ENCODE results near the gene CEP250. TPM values are rescaled to one million over a fixed set of nuclear protein-coding genes. Genes with fewer than 3 reads are reported as not detected.

The CEP250 gene, protein sequence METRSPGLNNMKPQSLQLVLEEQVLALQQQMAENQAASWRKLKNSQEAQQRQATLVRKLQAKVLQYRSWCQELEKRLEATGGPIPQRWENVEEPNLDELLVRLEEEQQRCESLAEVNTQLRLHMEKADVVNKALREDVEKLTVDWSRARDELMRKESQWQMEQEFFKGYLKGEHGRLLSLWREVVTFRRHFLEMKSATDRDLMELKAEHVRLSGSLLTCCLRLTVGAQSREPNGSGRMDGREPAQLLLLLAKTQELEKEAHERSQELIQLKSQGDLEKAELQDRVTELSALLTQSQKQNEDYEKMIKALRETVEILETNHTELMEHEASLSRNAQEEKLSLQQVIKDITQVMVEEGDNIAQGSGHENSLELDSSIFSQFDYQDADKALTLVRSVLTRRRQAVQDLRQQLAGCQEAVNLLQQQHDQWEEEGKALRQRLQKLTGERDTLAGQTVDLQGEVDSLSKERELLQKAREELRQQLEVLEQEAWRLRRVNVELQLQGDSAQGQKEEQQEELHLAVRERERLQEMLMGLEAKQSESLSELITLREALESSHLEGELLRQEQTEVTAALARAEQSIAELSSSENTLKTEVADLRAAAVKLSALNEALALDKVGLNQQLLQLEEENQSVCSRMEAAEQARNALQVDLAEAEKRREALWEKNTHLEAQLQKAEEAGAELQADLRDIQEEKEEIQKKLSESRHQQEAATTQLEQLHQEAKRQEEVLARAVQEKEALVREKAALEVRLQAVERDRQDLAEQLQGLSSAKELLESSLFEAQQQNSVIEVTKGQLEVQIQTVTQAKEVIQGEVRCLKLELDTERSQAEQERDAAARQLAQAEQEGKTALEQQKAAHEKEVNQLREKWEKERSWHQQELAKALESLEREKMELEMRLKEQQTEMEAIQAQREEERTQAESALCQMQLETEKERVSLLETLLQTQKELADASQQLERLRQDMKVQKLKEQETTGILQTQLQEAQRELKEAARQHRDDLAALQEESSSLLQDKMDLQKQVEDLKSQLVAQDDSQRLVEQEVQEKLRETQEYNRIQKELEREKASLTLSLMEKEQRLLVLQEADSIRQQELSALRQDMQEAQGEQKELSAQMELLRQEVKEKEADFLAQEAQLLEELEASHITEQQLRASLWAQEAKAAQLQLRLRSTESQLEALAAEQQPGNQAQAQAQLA (N-terminal part only)
- total RNA-seq: 69.9 and 74.1 TPM in 2 replicates

DNA sequence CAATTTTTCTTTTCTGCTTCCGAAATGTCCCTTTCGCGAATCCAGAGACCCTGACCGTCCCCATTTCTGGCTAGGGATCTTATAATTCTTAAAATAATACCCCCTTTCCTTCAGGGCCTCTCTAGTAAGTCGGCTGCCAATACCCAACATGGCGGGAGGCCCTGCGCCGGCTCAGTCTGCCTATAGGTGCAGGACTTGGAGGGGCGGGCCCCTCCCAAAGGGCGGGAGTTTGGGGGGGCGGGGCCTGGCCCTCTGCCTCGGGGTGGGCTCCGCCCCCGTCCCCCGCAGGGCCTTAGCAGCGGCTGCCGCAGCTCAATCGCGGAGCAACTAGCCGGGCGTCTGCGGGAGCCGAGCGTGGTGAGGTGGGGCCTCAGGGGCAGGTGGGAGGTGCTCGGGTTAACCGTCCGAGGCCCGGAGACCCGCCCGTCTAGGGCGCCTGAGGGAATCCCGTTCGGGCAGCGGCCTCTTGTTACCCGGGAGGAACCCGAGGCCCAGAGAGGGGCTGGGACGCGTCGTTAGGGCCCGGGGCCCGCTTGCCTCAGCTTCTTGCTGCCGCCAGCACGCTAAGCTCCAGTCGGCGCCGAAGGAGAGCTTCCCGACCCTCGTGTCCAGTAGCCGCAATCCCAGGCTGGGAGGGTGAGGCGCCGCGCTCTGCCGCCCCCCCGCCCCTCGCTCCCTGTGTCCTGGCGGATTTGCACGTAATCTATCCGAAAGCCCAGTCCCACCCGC, at the start of gene CEP250:
CEP250 (plus strand) TSS at position 718 of the 729 bp plus-strand sequence. CDS start 6,770 bp downstream, outside the sequence.
- intact Hi-C loops (cut with micrococcal nuclease): loop anchor here (1.0 to 10.0 kb wide), 17 partner anchors 8 to 1724 kb away; partner anchors contain the start of genes CPNE1, EDEM2, ERGIC3 and MROH8

DNA sequence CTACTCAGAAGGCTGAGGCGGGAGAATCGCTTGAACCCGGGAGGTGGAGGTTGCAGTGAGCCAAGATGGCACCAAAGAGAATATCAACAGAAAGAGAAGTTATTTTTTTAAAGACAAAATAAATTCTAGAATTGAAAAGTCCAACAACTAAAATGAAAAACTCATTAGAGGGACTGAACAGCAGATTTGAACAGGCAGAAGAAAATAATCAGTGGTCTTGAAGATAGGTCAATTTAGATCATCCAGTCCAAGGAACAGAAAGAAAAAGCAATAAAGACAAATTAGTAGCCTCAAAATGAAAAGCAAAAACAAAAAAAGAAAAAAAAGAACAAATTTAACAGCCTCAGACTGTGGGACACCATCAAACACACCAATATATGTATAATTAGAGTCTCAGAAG, 49.6 kb upstream of the CEP250 start:
- intact Hi-C loops (cut with micrococcal nuclease): loop anchor here (1.0 kb wide), 1 partner anchor 309 kb away; no protein-coding TSS in a partner anchor

DNA sequence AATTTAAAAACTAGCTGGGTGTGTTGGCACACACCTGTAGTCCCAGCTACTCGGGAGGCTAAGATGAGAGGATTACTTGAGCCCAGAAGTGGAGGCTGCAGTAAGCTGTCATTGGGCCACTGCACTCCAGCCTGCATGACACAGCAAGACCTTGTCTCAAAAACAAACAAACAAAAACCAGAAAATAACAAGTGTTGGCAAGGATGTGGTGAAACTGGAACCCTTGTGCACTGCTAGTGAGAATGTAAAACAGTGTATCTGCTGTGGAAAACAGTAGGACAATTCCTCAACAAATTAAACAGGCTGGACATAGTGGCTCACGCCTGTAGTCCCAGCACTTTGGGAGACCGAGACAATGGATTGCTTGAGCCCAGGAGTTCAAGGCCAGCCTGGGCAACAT, 47.1 kb upstream of the CEP250 start:
- intact Hi-C loops (cut with micrococcal nuclease): no loop called here

DNA sequence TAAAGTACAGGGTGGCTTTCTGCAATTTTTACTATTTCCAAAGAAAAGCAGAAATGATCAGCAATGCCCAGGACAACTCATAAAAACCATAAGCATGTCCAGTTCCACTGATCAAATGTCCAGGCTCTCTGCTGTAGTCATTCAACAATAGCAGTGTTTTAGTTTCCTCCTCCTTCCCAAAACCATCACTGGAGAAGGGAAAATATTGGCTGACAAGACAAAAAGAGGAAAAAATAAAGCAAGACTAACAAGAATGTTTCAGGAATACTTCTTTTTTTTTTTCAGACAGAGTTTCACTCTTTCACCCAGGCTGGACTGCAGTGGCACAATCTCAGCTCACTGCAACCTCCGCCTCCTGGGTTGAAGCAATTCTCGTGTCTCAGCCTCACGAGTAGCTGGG, 45.9 kb upstream of the CEP250 start:
- intact Hi-C loops (cut with micrococcal nuclease): no loop called here

DNA sequence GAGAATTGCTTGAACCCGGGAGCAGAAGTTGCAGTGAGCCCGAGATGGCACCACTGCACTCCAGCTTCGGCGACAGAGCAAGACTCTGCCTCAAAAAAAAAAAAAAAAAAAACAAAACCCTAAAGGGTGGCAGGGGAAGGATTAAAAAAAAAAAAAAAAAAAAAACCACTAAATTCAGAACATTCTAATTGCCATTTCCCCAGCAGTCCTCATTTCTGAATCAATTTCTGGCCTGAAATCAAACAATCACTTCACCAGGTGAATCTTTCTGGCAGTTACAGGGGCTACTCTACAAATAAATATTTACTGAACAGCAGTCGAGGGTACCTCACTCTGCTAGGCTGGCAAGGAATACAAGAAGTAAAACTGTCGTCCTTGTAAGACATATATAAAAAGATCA, 44.8 kb upstream of the CEP250 start:
- intact Hi-C loops (cut with micrococcal nuclease): loop anchor here (1.0 to 2.0 kb wide), 5 partner anchors 45 to 544 kb away; partner anchors contain the start of genes CEP250, ERGIC3 and SCAND1

DNA sequence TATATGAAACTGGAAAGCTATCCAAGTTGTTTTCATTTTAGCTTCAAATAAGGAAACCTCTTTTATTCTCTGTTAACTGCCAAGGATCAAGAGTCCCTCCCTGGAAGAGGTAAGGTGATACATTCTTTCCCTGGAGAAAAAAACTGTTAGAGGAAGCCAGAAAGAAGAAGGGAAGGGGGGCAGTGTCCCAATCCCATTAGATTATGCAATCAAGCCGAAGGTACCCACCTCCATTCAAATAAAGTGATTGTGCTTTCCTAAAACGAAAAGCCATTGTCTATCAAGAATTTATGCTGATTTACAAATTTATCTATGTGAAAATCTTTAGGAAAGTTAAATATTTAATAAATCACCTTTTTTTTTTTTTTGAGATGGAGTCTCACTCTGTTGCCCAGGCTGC, 34.1 kb upstream of the CEP250 start:
- intact Hi-C loops (cut with micrococcal nuclease): no loop called here

DNA sequence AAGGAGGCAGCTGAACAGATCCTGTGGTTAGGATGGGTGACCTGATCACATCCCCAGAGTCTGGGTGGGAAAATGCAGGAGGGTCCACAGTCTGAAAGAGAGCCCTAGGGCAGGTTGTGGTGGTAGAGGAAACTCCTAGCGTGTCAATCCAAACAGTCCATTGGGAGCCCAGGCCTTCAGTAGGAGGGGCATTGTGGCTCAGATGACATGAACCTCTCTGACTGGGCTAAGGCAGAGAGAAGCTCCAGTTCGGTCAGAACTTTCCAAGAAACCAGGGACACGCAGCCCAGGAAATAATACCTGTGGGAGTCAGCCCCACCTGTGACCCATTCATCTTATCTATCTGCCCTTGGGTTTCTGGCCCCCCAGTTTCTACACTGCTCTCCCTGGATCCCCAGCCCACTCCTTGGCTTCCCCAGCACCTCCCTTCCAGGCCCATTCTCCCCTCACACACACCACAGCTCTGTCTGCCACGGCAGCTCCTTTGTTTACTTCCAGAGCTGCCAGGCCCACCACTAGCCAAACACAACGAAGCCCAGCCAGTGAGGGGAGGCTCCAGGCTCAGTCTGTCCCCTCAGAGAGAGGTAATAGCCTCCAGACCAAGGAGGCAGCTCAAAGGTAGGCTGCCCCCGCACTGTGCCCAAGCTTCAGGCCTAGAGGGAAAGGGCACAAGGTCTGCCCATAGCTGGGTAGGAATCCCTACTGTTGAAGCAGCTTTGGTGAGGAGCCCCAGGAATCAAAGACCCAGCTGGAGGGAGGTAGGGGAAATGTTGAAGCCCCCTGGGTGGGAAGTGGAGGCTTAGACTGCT, 23.6 kb upstream of the CEP250 start:
- intact Hi-C loops (cut with micrococcal nuclease): no loop called here

DNA sequence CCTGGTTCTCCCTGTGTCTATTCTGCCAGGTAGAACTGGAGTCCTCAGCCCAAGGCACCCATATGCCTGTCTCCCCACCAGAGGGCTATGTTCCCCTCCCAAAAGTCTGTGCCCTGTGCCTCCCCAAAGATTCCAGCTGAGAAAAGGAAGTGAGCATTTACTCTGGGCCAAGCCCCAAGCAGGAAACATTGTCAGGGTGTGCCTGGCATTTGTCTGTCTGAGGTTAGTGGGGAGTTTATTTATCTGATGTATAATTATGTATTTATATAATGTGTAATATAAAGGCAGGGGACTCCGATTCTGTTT, 23.0 kb upstream of the CEP250 start:
- intact Hi-C loops (cut with micrococcal nuclease): no loop called here

DNA sequence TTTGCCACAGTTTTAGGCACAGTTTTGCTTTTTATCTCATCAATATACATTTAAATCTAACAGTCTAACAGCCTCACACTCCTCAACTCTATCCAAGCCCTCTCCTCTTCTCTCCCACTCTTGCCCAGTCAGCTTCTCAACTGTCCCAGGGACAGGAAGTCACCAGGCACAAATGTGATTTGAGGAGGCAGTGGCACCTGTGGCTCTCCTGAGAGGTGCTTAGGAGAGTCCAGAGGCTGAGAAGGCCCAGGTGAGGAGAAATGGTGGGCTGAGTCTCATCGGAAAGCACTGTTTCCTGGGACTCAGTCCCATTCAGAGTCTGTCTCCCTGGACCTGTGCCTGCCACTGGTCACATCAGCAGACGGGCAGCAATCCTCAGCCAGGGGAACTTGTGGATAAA, 22.1 kb upstream of the CEP250 start:
- intact Hi-C loops (cut with micrococcal nuclease): no loop called here

DNA sequence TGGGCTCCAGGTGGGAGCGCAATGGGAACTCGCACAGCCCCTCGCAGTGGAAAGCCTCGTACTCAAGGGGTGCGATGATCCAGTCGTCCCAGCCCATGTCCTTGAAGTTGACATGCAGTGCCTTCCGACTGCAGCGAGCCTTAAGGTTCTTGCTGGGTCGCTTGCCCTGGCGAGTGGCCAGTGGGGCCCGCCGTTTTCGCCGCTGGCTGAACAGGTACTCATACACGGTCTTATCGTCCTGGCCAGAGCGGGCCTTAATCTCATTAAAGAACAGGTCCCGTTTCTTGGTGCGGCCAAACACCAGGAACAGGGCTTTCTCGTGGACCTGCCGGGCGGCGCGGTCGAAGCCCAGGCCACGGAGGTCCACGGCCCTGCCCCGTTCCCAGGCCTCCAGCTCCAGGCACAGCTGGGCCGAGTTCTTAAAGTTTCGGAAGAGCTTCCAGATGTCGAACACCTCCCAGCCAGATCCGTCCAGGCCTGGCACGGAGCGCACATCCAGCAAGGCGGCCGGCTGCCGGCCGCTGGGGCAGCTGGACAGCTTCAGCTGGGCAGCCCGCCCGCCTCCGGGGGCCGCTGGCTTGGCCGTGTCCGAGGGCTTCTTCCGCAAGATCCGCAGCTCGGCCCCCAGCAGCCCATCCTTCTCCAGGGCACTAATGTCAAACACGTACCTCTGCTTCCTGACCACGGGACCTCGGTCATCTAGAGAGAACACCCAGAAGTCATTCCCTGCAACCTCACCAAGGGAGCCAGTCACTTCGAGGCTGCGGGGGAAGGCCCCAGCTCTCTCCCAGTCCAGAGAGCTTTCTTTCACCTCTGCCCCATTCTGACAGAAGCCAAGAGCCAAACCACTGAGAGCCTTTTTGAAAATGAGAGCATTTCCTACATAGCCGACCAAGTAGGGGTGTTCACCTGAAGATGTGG, 21.1 kb upstream of the CEP250 start:
- intact Hi-C loops (cut with micrococcal nuclease): no loop called here

DNA sequence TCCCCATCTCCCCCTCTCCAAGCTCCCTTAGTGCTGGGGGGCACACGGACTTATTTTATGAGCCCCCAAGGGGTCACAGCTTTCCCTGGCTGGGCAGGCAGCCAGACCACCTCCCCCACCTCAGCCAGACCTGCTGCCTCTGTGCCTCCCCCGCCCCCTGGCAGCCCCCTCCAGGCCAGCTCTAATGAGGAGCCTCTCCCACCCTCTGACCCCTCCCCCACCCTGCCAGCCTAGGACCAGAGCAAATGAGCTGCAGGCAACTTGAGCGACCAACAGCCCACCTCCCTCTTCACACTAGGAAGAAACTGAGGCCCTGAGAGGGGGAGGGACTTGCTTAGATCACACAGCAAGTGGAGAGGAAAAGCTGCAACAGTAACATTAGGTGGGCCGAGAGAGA, 19.2 kb upstream of the CEP250 start:
- intact Hi-C loops (cut with micrococcal nuclease): no loop called here

DNA sequence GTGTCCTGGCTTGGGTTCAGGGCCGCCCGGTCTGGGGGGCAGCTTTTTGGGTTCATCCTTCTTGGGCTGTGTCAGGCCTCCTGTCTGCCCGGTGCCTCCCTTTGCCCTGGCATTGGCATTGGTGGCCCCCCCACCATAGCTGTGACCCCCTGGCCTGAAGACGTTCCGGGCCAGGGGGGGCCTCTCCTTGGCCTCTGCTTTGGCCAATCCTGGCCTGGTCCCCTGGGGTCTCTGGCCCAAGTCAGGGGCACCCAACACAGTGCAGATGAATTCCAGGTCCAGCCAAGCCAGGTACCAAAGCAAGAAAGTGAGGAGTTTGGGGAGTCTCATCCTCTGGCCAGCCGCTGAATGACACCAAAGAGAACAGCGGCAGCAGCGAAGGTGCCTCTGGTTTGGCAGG, 17.8 kb upstream of the CEP250 start:
- intact Hi-C loops (cut with micrococcal nuclease): no loop called here

DNA sequence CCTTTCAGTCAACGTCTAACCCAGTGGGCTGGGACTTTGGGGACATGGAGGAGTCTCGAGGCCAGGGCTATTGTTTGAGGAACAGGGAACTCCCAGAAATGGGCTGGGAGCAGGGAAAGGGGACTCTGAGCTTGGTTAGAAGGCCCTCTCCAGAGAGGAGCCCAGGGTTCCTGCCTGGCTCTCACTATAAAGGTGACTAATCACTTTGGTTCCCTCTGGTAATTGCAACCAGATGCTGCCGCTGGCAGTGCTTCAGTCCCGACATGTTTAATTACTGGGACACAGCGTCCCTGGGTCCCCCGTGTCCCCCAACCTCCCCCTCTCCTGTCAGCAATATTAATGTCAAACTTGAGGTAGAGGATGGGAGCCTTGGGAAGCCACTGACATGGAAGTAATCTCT, 12.4 kb upstream of the CEP250 start:
- intact Hi-C loops (cut with micrococcal nuclease): no loop called here

DNA sequence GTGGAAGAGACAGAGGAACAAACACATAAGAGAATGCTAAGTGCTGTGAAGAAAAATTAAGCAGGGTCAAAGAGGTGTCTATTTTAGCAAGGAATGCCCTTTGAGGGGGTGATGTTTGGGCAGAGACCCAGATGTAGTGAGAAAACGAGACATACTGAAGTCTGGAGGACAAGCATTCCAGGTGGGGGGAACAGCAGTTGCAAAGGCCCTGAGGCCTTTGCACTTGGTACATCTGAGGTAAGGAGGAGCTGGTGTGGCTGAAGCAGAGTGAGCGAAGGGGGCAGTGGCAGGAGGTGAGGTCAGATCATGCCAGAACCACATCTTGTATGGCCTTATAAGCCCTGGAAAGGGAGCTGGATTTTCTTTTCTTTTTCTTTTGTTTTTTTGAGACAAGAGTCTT, 11.2 kb upstream of the CEP250 start:
- intact Hi-C loops (cut with micrococcal nuclease): no loop called here

DNA sequence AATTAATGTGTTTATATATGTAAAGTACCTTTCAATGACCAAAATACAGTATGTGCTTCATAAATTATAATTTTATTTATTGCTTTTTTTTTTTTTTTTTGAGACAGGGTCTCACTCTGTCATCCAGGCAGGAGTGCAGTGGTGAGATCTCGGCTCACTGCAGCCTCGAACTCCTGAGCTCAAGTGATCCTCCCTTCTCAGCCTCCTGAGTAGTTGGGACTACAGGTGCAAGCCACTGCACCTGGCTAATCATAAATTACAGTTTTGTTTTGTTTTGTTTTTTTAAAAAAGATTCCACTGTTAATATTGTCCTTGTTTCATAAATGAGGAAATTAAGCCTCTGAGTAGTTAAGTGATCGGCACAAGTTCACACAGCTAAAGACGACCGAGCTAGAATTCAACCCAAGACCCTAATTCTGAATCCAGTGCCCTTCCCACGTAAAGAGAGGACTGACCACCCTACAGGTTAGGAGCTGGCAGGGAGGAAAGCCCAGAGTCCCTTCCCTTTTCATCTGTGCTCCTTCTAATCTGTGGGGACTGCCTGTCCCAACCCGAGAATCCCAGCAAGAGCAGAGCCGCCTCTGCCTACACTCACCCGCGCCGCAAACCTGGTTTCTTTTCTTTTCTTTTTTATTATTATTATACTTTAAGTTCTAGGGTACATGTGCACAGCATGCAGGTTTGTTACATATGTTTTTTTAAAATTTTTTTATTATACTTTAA, 8.9 kb upstream of the CEP250 start:
- intact Hi-C loops (cut with micrococcal nuclease): loop anchor here (1.0 to 2.0 kb wide), 5 partner anchors 9 to 354 kb away; partner anchors contain the start of genes CEP250 and TRPC4AP

DNA sequence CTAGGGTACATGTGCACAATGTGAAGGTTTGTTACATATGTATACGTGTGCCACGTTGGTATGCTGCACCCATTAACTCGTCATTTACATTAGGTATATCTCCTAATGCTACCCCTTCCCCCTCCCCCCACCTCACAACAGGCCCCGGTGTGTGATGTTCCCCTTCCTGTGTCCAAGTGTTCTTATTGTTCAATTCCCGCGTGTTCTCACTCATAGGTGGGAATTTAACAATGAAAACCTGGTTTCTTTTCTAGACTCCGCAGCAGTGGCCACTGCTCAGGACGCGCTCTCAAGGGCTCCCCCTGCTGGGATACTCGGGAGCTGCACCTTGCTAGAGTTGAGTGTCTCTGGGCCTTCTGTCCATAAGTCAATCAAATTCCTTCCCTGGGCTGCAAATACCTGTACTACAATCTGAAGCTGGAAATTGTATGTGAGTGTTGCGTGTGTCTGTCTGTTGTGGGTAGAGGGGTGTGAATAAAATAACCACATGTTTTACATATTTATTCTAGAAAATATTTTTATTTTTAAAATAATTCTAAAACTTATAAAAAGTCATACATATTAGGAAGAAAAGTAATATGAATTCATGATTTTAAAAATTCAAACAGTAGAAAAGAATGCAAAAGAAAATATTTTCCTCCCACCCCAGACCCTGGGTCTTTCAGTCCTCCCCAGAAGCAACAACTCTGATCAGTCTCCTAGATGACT, 8.2 kb upstream of the CEP250 start:
- intact Hi-C loops (cut with micrococcal nuclease): loop anchor here (1.0 to 2.0 kb wide), 5 partner anchors 8 to 354 kb away; partner anchors contain the start of genes CEP250 and TRPC4AP

DNA sequence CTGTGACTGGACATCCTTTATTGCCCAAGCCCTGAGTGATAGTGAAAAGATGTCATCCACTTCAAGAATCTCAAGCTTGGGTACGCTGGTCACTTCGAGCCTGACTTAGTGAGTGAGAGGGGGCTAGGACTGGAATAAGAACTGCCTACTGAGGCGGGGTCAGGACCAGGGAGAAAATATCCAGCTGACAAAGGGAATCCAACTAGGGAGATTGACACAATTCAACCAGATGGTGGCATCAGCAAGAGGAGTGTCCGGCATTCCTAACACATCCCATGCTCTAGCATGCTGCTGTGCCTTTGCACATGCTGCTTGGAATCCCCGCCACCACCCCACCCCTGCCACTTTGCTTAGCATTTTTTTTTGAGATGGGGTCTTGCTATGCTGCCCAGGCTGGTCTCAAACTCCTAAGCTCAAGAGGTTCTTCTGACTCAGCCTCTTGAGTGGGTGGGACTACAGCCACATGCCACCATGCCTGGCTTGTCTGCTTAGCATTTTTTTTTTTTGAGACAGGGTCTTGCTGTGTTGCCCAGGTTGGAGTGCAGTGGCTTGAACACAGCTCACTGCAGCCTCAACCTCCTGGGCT, 6.5 kb upstream of the CEP250 start:
- intact Hi-C loops (cut with micrococcal nuclease): no loop called here

All from T-helper 1 cell treated with Interleukin-12 subunit alpha and Interleukin-12 subunit beta and Interleukin-4 antibody, amounts not matched to agents 30 ng/mL and 1 ng/mL, for 36 hours (primary cell).